Stimulated activated CD4-positive, alpha-beta T cell treated with anti-CD3 and anti-CD28 coated beads, Interleukin-4, amount 100 ng/mL, for 4 hours (primary cell): ENCODE results near the gene PRR19.
"Not testable (repeated sequence)": the region's sequence is repeated elsewhere in the genome, so short reads cannot be mapped to it uniquely, and the experiment has no call there.

ENCODE experiments used
- DNase-seq, 2 experiments: peaks; one replicate each; pipeline ENCODE4 v3.0.0-alpha.2; 2020

The PRR19 gene

DNA sequence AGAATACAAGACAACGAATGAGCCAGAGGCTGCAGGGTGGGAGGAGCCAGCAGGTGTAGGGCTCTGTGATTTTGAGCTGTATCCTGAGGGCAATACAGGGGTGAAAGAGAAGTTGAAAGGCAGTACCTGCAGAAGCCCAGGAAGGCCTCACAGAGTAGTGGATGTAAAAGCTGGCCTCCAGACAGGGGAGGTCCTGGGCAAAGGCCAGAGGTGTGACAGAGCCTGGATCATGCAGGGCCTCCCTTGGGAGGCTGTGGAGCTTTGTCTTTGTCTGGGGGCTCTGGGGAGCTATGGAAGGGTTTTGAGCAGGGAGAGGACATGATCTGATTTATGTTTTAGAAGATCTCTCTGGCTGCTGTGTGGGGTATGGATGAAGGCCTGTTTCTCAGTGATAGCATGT lies 26.2 kb downstream of the PRR19 start:
- DNase-seq, result no peak

DNA sequence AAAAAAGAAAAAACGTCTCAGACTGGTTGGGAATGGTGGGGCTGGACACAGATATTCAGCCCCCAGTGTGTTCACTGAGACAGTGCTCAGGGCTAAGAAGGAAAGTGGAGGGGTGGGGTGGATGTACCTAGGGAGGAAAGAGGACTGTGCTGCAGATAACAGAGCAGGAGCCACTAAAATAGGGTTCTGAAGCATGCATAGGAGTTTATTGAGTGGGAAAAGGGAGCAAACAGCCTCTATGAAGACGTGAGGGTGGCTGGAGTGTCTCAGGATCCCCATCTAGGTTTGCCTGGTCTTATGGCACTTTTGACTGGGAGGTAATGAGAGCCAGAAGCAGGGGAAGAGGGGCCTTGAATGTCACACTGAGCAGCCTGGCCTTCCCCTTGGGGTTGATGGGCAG lies 26.9 kb downstream of the PRR19 start:
- no peak for DNase-seq

DNA sequence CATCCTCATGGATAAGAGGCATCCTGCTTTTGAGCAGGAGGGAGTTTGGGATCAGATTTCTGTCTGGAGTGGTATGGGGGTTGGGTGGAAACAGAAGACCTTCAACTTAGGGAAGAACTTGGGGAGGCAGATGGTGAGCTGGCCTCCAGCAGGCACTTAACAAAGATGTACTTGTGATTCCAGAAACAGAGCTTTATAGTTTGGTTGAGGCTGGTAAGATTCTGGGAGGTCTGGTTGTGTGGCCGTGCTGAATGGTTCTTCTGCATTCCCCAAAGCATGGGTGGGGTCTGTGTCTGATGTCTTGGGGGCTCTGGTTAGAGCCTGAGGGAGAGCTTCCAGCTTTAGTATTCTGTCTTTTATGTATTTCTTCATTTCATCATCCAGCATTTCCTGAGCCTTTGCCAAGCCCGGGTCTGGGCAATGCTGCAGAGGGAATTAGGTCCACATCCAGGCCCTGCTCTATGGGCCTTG lies 28.3 kb downstream of the PRR19 start:
- DNase-seq, result no peak

DNA sequence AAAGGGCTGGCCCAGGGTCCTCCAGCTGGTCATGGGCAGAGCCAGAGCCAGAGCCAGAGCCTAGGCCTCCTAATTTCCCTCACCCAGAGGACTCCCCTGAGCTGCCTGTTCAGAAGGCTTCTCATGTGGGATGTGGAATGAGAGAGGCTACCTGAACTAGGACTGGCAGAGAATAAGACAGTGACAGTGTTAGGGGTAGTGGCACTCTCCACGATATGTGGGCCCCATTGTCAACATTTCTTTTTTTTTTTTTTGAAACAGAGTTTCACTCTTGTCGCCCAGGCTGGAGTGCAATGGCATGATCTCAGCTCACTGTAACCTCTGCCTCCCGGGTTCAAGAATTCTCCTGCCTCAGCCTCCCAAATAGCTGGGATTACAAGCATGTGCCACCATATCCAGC lies 29.4 kb downstream of the PRR19 start:
- not testable (repeated sequence) for DNase-seq

DNA sequence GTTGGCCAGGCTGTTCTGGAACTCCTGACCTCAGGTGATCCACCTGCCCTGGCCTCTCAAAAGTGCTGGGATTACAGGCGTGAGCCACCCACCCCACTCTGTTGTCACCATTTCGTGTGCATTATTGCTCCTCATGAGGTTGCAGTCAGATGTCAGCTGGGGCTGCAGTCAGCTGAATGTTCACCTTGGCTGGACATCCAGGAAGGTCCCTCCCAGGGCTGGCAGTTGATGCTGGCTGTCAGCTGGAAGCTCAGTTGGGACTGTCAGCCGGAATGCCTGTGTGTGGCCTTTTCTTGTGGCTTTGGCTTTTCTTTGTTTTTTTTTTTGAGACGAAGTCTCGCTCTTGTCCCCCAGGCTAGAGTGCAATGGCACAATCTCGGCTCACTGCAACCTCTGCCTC lies 30.1 kb downstream of the PRR19 start:
- no peak for DNase-seq

DNA sequence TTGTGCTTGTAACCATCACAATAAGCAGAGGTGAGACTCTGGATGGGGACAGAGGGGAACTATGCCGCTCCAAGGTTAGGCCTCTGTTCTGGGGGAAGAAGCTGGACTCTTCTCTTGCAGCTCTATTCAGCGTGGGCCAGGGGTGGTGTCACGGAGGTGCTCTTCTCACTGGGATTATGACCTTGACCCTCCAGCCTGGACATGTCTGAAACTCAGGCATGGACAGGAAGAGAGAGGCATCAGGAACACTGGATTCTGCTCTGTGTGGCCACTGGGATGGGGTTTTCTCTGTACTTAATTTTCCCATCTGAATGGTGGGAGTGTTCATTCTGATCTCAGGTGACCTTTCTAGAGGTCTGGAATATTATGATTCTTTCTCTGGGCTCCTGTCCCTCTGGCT lies 31.1 kb downstream of the PRR19 start:
- DNase-seq, result no peak

DNA sequence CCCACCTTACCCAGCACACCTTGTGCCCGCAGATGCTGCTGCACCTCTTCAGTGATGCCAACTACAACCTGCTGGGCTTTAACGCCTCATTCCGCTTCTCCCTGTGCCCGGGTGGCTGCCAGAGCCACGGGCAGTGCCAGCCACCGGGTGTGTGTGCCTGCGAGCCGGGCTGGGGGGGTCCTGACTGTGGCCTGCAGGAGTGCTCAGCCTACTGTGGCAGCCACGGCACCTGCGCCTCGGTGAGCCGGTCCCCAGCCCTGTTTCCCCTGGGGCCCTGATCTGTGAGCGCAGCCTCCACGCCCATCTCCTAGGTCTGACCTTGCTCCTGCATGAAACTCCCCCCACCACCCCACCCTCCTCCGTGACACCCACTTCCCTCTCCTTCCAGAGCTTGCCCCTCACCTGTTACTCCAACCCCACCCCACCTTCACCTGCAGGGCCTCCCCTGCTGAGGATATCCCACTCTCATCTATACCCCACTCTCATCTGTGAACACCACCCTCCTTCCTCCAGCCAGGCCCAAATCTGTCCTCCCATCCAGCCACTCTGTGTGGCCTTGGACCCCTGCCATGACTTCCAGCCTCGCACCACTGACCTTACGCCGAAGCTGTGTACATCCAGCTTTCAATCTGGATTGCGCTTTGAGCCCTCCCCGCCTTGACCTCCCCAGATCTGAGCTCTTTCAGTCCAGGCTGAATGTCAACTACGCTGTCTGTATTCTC lies 32.2 kb downstream of the PRR19 start:
- DNase-seq, result no peak

DNA sequence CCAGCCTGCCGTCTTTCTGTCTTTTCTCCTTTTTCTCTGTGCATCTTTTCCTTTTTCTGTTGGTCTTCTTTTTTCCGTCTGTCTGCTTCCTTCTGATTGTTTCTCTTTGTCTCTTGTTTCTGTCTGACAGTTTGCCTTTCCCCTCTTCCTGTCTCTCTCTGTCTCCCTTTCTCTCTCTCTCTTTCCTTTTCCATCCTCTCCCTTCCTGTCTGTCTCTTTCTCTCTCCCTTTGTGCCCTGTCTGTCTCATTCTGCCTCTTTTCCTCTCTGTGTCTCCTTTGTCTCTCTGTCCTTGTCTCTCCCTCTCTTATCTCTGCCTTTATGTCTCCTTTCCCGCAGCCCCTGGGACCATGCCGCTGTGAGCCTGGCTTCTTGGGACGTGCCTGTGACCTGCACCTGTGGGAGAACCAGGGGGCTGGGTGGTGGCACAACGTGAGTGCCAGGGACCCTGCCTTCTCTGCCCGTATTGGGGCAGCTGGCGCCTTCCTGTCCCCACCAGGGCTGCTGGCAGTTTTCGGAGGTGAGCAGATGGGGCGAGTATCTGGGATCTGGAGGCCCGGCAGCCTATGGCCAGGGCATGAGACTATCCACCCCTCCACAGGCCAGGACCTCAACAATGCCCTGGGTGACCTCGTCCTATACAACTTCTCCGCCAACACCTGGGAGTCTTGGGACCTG lies 32.9 kb downstream of the PRR19 start:
- no peak for DNase-seq

DNA sequence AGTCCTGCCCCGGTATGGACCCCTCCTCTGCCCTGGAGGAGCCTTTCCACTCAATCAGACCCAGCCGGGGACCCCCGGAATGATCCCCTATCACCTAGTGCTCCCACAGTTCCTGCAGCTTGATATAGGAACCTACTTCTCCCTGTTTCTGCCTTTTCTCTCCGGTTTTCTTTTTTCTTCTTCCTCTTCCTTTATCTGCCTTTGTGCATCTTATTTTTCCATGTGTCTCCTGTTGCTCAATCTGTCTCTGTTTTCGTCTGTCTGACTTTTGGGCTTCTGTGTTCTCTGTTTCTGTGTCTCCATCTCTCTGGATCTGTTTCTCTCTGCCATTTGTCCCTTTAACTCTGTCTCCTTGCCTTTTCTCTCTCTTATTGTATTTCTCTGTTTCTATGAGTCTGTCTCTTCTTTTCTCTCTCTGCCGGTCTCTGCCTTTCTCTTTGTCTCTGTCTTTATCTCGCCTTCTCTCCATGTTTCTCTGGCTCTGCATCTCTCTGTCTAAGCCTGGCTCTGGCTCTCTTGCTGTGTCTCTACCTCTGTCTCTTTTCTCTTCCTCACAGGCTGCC lies 33.5 kb downstream of the PRR19 start:
- DNase-seq, result no peak

DNA sequence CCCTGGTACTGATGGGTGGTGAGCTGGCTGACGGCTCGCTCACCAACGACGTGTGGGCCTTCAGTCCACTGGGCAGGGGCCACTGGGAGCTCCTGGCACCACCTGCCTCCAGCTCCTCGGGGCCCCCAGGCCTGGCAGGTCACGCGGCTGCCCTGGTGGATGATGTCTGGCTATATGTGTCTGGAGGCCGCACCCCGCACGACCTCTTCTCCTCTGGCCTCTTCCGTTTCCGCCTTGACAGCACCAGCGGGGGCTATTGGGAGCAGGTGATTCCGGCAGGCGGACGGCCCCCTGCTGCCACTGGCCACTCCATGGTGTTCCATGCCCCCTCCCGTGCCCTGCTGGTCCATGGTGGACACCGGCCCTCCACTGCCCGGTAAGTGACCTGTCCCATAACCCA lies 34.0 kb downstream of the PRR19 start:
- no peak for DNase-seq

DNA sequence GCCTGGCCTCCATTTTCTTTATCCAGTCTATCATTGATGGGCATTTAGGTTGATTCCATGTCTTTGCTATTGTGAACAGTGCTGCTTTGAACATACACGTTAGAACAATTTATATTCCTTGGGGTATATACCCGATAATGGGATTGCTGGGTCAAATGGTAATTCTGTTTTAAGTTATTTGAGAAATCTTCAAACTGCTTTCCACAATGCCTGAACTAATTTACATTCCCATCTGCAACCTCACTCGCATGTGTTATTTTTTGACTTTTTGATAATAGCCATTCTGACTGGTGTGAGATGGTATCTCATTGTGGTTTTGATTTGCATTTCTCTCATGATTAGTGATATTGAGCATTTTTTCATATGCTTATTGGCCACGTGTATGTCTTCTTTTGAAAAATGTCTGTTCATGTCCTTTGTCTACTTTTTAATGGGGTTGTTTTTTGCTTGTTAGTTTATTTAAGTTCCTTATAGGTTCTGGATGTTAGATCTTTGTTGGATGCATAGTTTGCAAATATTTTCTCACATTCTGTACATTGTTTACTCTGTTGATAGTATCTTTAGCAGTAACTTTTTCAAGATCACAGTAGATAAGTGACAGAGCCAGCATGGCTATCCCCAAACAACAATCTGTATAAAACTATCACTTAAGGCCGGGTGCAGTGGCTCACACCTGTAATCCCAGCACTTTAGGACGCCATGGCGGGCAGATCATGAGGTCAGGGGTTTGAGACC lies 37.4 kb downstream of the PRR19 start:
- DNase-seq, result not testable (repeated sequence)

DNA sequence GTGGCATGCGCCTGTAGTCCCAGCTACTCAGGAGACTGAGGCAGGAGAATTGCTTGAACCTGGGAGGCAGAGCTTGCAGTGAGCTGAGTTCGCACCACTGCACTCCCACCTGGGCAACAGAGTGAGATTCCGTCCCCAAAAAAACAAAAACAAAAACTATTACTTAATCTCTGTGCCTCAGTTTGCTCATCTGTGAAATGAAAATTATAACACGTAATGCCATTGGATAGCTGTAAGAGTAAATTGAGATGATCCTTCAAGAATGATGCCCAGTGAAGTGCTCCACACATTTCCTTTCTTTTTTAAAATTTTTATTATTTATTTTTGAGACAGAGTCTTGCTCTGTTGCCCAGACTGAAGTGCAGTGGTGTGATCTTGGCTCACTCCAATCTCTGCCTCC lies 38.0 kb downstream of the PRR19 start:
- not testable (repeated sequence) for DNase-seq

DNA sequence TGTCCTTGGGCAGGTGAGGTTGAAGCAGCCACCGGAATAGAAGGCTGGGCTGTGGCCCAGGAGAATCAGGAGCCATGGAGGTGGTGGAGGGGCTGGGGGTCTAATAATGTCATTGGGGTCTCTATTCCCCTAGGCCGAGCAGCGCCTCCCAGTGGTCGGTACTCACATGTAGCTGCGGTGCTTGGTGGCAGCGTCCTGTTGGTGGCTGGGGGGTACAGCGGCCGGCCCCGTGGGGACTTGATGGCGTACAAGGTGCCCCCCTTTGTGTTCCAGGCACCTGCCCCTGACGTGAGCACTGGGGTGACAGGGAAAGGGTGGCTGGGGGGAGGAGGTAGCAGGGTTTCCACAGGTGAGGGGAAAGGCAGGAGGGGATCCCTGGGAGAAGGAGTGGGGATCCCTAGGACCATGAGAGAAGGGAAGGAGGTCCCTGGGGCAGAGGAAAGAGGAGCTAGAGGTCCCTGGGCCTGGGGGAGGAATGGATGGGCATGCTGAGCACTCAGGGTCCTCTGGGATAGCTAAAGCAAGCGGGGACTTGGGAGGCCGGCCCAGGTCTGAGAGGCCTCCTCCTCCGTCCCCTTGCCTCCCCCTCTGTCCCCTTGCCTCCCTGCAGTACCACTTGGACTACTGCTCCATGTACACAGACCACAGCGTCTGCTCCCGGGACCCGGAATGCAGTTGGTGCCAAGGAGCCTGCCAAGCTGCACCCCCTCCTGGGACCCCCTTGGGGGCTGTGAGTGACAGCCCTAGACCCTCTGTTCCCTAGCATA lies 41.6 kb downstream of the PRR19 start:
- DNase-seq, result no peak

DNA sequence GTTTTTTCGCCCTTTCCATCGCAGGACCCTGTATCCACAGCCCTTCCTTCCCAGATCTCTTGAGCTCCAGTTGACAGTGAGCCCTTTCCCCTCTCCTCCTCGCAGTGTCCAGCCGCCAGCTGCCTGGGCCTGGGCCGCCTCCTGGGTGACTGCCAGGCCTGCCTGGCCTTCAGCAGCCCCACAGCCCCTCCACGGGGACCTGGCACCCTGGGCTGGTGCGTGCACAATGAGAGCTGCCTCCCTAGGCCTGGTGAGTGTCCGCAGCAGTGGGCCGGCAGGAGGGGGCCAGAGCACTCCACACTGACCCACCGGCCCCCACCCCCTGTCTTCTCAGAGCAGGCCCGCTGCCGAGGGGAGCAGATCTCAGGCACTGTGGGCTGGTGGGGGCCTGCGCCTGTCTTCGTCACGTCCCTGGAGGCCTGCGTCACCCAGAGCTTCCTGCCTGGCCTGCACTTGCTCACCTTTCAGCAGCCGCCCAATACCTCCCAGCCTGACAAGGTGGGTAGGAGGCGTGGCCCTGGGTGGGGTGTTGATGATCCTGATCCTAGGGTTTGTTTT lies 42.5 kb downstream of the PRR19 start:
- no peak for DNase-seq

DNA sequence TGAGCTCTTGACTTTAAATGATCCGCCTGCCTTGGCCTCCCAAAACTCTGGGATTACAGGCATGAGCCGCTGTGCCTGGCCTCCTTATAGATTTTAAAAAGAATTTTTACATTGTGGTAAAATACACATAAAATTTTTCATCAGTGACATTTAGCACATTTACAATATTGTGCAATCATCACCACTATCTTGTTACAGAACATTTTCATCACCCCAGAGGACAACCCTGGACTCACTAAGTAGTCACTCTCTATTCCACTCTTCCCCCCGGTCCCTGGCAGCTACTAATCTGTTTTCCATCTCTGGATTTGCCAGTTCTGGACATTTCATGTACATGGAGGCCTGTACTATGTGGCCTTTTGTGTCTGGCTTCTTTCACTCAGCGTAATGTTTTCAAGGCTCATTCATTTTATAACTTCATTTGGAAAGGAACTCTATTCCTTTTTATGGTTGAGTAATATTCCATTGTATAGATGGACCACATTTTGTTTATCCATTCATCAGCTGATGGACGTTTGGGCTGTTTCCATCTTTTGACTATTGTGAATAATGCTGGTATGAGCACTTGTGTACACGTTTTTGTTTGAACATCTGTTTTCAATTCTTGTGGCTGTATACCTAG lies 43.4 kb downstream of the PRR19 start:
- DNase-seq, result no peak

DNA sequence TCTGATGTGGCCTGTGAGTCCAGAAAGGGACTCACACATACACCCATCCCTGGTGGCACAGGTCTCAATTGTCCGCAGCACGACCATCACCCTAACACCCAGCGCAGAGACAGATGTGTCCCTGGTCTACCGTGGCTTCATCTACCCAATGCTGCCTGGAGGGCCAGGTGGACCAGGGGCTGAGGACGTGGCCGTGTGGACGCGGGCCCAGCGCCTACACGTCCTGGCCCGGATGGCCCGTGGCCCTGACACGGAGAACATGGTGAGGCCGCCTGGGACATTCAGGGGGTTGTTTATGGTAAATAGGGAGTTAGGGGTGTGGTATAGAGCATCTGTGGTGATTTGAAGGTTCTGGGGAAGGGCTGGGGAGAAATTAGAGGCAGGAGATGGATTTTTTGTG lies 46.3 kb downstream of the PRR19 start:
- DNase-seq, result no peak

DNA sequence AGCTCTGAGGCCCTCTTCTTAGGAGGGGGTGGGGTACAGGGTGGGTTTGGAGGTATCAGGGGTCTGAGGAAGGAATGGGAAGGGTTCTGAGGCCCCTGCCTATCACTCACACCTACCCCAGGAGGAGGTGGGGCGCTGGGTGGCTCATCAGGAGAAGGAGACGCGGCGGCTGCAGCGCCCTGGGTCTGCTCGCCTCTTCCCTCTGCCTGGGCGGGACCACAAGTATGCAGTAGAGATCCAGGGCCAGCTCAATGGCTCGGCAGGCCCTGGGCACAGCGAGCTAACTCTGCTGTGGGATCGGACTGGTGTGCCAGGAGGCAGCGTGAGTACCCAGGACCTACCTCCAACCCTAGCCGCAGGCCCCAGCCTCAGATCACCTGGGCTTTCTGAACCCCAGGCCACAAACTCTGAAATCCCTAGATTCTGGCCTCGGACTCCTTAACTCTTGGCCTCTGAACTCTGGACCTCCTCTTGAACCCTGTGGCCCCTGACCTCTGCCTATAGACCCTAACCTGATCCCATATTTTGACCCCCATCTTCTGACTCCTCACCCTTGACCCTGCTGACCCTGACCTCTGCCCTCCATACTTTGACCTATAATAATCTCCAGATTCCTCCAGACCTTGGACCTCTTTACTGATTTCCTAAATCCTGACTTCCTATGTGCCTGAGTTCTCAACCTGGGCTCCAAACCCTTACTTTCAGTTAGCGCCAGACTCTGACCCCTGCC lies 47.6 kb downstream of the PRR19 start:
- no peak for DNase-seq

DNA sequence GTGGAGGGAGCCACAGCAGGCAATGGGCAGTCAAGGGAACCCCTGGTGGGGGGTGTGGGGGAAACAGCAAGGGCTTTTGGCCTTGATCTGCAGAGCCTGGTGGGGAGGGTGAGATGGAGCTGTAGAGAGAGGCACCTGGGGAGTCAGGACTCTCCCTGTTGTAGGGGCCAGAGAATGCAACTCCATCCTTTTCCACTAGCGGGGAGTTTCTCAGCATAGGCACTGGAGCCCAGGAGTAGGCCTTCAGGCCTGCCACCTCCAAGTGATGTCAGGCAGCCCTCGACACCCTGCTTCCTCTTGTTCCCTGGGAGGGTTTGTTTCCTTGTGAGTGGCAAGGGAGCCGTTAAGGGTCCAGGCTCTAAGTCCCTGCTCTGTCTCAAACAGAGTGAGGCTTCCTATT lies 48.5 kb downstream of the PRR19 start:
- no peak for DNase-seq

DNA sequence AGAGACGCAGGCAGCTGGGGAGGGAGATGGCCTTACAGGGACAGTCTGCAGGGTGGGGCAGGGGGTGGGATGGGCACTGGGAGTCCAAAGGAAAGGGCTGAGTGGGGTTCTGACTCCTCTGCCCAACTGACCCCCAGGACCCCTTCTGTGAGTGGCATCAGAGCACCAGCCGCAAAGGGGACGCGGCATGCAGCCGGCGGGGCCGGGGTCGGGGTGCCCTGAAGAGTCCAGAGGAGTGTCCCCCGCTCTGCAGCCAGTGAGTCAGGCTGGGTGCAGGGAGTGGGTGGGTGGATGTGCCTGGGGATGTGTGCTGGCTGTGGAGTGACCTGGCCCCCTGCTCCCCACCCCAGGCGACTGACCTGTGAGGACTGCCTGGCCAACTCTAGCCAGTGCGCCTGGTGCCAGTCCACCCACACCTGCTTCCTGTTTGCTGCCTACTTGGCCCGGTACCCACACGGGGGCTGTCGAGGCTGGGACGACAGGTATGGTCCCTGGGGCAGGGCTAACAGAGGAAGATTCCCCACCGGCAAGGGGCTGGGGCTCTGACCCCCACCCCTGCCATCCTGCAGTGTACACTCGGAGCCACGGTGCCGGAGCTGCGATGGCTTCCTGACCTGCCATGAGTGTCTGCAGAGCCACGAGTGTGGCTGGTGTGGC lies 49.3 kb downstream of the PRR19 start:
- DNase-seq, result no peak
